22Rv1 (cell line): ENCODE results near the gene TLX2.

Source experiments
- ZFX ChIP-seq: fragments of 450-650 bp; IDR thresholded peaks from 2 replicates; pipeline ENCODE4 v1.6.1; 2017; ENCODE audit warnings: antibody characterized with exemption, borderline replicate concordance
- TF ChIP-seq, protein P1 (sequence below): fragments of 450-650 bp; IDR thresholded peaks from 2 replicates; pipeline ENCODE4 v1.5.1; 2017; ENCODE audit warnings: mild to moderate bottlenecking

DNA sequence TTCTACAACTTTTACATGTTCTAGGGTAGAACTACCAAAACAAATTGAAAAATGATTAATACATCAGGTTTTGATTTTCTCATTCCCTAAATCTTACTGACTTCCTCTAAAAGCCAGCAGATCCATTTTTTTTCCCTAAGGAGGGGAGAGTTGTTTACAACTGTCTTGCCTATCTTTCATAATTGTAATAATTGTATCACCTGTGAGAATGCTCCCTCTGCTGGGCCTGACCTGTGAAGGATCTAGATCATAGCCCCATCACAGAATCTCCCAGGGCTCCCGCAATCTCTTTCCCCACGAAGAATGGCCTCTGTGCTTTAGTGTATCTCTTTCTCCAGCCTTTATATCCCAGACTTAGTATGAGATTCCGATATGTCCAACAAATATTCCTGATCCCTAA lies 30.4 kb downstream of the TLX2 start:
- TF ChIP-seq, protein P1, sequence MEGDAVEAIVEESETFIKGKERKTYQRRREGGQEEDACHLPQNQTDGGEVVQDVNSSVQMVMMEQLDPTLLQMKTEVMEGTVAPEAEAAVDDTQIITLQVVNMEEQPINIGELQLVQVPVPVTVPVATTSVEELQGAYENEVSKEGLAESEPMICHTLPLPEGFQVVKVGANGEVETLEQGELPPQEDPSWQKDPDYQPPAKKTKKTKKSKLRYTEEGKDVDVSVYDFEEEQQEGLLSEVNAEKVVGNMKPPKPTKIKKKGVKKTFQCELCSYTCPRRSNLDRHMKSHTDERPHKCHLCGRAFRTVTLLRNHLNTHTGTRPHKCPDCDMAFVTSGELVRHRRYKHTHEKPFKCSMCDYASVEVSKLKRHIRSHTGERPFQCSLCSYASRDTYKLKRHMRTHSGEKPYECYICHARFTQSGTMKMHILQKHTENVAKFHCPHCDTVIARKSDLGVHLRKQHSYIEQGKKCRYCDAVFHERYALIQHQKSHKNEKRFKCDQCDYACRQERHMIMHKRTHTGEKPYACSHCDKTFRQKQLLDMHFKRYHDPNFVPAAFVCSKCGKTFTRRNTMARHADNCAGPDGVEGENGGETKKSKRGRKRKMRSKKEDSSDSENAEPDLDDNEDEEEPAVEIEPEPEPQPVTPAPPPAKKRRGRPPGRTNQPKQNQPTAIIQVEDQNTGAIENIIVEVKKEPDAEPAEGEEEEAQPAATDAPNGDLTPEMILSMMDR, result peak; percentile 69
- TF ChIP-seq ZFX, result no peak
